Measurements from ENCODE around the gene ROGDI. TPM values are rescaled to one million over a fixed set of nuclear protein-coding genes. Genes with fewer than 3 reads are reported as not detected.

Gene ROGDI
- total RNA-seq, 3 donors from 2014 or later, result 6.6 to 23.3 (median 21.2) TPM

GRCh38 chr16:4805231-4805630 is 2.8 kb upstream of the ROGDI start:
- peaks cover 0 to 6% of the 10 kb centered on the region in 2 donors for H3K4me1 ChIP-seq
- H3K9me3 ChIP-seq, result no peaks in the 10 kb centered on the region
- H3K4me3 ChIP-seq, result no peak overlapping the region
- no peaks in the 10 kb centered on the region for H3K36me3 ChIP-seq
- intact Hi-C loops (cut with DNase I; ENCODE audit: low total_unique reads), result no loop called here
- no peak for TF ChIP-seq POLR2A (IDR thresholded peaks at IDR 0.05)
- TF ChIP-seq POLR2AphosphoS5 (IDR thresholded peaks at IDR 0.05), result no peak
- TF ChIP-seq CTCF (IDR thresholded peaks at IDR 0.05), result no peak
- H3K27ac ChIP-seq, result no peak overlapping the region
- no peaks in the 10 kb centered on the region for H3K27me3 ChIP-seq
- no peak for DNase-seq (ENCODE audit: low spot score in 2 of 2)

GRCh38 chr16:4803898-4804762 is 1.7 kb upstream of the ROGDI start:
- no peaks in the 10 kb centered on the region for H3K36me3 ChIP-seq
- H3K9me3 ChIP-seq, result no peaks in the 10 kb centered on the region
- no peak overlapping the region for H3K27ac ChIP-seq
- DNase-seq (ENCODE audit: low spot score in 2 of 2), result no peak
- H3K4me3 ChIP-seq, result no peak overlapping the region
- peaks cover 0 to 6% of the 10 kb centered on the region in 2 donors for H3K4me1 ChIP-seq
- no peak for TF ChIP-seq CTCF (IDR thresholded peaks at IDR 0.05)
- no peak for TF ChIP-seq POLR2AphosphoS5 (IDR thresholded peaks at IDR 0.05)
- no peak for TF ChIP-seq POLR2A (IDR thresholded peaks at IDR 0.05)
- intact Hi-C loops (cut with DNase I; ENCODE audit: low total_unique reads), result no loop called here
- H3K27me3 ChIP-seq, result no peaks in the 10 kb centered on the region

GRCh38 chr16:4803401-4803844 is 990 bp upstream of the ROGDI start:
- H3K36me3 ChIP-seq, result no peaks in the 10 kb centered on the region
- peak overlapping the region in 2 of 3 donors; percentile 73 to 86 for H3K4me3 ChIP-seq
- peaks cover 0 to 6% of the 10 kb centered on the region in 2 donors for H3K4me1 ChIP-seq
- no peak for TF ChIP-seq POLR2A (IDR thresholded peaks at IDR 0.05)
- no peak for TF ChIP-seq CTCF (IDR thresholded peaks at IDR 0.05)
- TF ChIP-seq POLR2AphosphoS5 (IDR thresholded peaks at IDR 0.05), result no peak
- no peak for DNase-seq (ENCODE audit: low spot score in 2 of 2)
- no peak overlapping the region for H3K27ac ChIP-seq
- no peaks in the 10 kb centered on the region for H3K9me3 ChIP-seq
- intact Hi-C loops (cut with DNase I; ENCODE audit: low total_unique reads), result no loop called here
- no peaks in the 10 kb centered on the region for H3K27me3 ChIP-seq

GRCh38 chr16:4802659-4803287 is 340 bp upstream of the ROGDI start:
- H3K4me3 ChIP-seq, result peak overlapping the region; percentile 73 to 86 (median 82)
- peak overlapping the region; percentile 86 to 87 for H3K27ac ChIP-seq
- H3K27me3 ChIP-seq, result no peaks in the 10 kb centered on the region
- H3K36me3 ChIP-seq, result no peaks in the 10 kb centered on the region
- DNase-seq (ENCODE audit: low spot score in 2 of 2), result peak; percentile 88 to 91
- H3K9me3 ChIP-seq, result no peaks in the 10 kb centered on the region
- intact Hi-C loops (cut with DNase I; ENCODE audit: low total_unique reads), result no loop called here
- TF ChIP-seq POLR2AphosphoS5 (IDR thresholded peaks at IDR 0.05), result peak in 2 of 3 donors; percentile 29 to 54
- TF ChIP-seq CTCF (IDR thresholded peaks at IDR 0.05), result no peak
- peaks cover 0 to 6% of the 10 kb centered on the region in 2 donors for H3K4me1 ChIP-seq
